Activated T-cell treated with anti-CD3 and anti-CD28 coated beads, Interleukin-2, amount 50 U/mL, for 4 hours (primary cell): Measurements from ENCODE around the gene PTPN14. TPM values are rescaled to one million over a fixed set of nuclear protein-coding genes. Genes with fewer than 3 reads are reported as not detected.

ENCODE experiments used
- ATAC-seq, 2 donors: fragments of 200-7000 bp; cut with Tn5 transposase; one replicate each; pipeline ENCODE4 v1.10.0; 2021
- DNase-seq: peaks from one replicate; pipeline ENCODE4 v3.0.0-alpha.2; 2020
- H3K27me3 Mint-ChIP-seq: one replicate; pipeline ENCODE4 v1.8.0; 2021; ENCODE audit warnings: low read depth, mixed read lengths
- H3K36me3 Mint-ChIP-seq: one replicate; pipeline ENCODE4 v1.8.0; 2022; ENCODE audit warnings: mixed read lengths; ENCODE audit not compliant: insufficient read depth
- H3K4me1 Mint-ChIP-seq: one replicate; pipeline ENCODE4 v1.8.0; 2021; ENCODE audit warnings: low read depth, mixed read lengths
- H3K4me3 Mint-ChIP-seq: one replicate; pipeline ENCODE4 v1.8.0; 2021; ENCODE audit warnings: mild to moderate bottlenecking, moderate library complexity, mixed read lengths
- H3K9me3 Mint-ChIP-seq: one replicate; pipeline ENCODE4 v1.8.0; 2021; ENCODE audit warnings: mixed read lengths
- total RNA-seq, 3 donors: library from RNA; stranded (reverse); gene quantifications; one replicate each; pipeline ENCODE4 v1.2.1, GENCODE V29; 2021

The PTPN14 gene
- total RNA-seq, 3 donors from 2014 or later = 1.3 to 3.1 (median 1.8) TPM

- H3K4me3 Mint-ChIP-seq = no peak overlapping the region
- no peaks in the 10 kb centered on the region for H3K4me1 Mint-ChIP-seq
- ATAC-seq (no peak), DNase-seq (no peak)
- no peaks in the 10 kb centered on the region for H3K9me3 Mint-ChIP-seq
- H3K36me3 Mint-ChIP-seq = no peaks in the 10 kb centered on the region
- H3K27me3 Mint-ChIP-seq = peaks cover 35% of the 10 kb centered on the region
These were observed 189.1 kb downstream of the PTPN14 start for GRCh38 chr1:214362188-214362882.

- Mint-ChIP-seq H3K36me3 (no peaks in the 10 kb centered on the region), H3K9me3 (no peaks in the 10 kb centered on the region), H3K4me3 (no peak overlapping the region), H3K4me1 (no peaks in the 10 kb centered on the region), H3K27me3 (peaks cover 32% of the 10 kb centered on the region)
- ATAC-seq (no peak), DNase-seq (no peak)
These were observed 189.8 kb downstream of the PTPN14 start for GRCh38 chr1:214361636-214362035.

DNA sequence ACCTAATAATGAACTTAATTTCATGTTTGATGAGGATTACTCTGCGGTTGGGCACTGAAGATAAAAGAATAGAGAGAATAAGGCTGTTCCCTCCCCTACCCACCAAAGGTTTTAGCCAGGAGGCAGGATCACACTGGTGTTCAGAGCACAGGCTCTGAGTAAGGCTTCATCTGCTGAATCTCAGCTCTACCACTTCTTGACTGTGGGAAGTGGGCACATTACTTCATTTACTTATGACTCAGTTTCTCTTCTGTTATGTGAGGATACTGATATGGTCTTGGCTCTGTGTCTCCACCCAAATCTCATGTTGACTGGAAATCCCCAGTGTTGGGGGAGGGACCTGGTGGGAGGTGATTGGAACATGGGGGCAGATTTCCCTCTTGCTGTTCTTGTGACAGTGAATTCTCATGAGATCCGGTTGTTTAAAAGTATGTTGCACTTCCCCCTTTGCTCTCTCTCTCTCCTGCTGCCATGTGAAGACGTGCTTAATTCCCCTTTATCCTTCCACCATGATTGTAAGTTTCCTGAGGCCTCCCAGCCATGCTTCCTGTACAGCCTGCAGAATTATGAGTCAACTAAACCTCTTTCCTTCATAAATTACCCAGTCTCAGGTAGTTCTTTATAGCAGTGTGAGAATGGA, 190.8 kb downstream of the PTPN14 start:
- peaks cover 24% of the 10 kb centered on the region for H3K27me3 Mint-ChIP-seq
- DNase-seq (no peak), ATAC-seq (no peak)
- H3K4me3 Mint-ChIP-seq = no peak overlapping the region
- H3K36me3 Mint-ChIP-seq = no peaks in the 10 kb centered on the region
- no peaks in the 10 kb centered on the region for H3K9me3 Mint-ChIP-seq
- no peaks in the 10 kb centered on the region for H3K4me1 Mint-ChIP-seq

GRCh38 chr1:214360116-214360515, 191.3 kb downstream of the PTPN14 start:
- ATAC-seq = no peak
- H3K9me3 Mint-ChIP-seq = no peaks in the 10 kb centered on the region
- H3K27me3 Mint-ChIP-seq = peaks cover 24% of the 10 kb centered on the region
- H3K4me3 Mint-ChIP-seq = no peak overlapping the region
- no peaks in the 10 kb centered on the region for H3K36me3 Mint-ChIP-seq
- H3K4me1 Mint-ChIP-seq = no peaks in the 10 kb centered on the region
- DNase-seq = no peak

DNA sequence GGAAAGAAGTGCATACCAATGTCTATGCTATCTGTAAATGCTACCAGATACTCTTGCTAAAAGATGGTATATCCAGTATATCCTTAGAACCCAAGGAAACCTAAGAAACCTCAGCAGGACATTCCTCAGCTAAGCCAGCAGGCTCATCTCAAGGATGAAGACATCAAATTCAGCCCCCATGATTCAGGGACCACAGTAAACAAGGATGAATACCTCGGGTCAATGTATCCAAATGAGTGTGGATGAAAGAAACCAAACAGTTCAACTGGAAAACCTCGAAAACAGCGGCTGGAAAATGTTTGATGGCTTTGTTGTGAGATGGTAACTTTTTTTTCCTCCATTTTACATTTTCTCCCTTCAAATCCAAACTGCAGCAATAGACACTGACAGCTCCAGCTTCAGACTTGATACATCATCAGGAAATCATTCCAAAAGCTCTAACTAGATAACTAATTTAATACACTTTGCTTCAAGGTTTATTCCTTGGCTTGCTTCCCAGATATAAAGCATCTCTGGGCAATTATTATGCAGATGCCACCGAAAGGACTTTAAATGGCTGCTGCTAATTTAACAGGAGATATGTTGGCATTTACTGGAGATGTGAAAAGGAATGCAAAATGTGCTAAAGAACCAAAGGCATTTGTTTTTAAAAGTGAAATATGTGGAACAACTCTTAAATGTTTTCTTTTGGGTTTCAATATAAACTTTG, 196.8 kb downstream of the PTPN14 start:
- ATAC-seq (no peak), DNase-seq (no peak)
- Mint-ChIP-seq H3K4me1 (no peaks in the 10 kb centered on the region), H3K36me3 (peaks cover 2% of the 10 kb centered on the region), H3K4me3 (no peak overlapping the region), H3K9me3 (no peaks in the 10 kb centered on the region), H3K27me3 (peaks cover 1% of the 10 kb centered on the region)

GRCh38 chr1:214352838-214353237, 198.6 kb downstream of the PTPN14 start:
- Mint-ChIP-seq H3K4me1 (no peaks in the 10 kb centered on the region), H3K9me3 (no peaks in the 10 kb centered on the region), H3K36me3 (peaks cover 2% of the 10 kb centered on the region), H3K4me3 (no peak overlapping the region), H3K27me3 (no peaks in the 10 kb centered on the region)
- ATAC-seq = no peak
- DNase-seq = no peak

- no peaks in the 10 kb centered on the region for H3K4me1 Mint-ChIP-seq
- ATAC-seq (no peak), DNase-seq (no peak)
- no peak overlapping the region for H3K4me3 Mint-ChIP-seq
- no peaks in the 10 kb centered on the region for H3K27me3 Mint-ChIP-seq
- peaks cover 2% of the 10 kb centered on the region for H3K36me3 Mint-ChIP-seq
- no peaks in the 10 kb centered on the region for H3K9me3 Mint-ChIP-seq
These were observed 199.7 kb downstream of the PTPN14 start for GRCh38 chr1:214351551-214352277.

DNA sequence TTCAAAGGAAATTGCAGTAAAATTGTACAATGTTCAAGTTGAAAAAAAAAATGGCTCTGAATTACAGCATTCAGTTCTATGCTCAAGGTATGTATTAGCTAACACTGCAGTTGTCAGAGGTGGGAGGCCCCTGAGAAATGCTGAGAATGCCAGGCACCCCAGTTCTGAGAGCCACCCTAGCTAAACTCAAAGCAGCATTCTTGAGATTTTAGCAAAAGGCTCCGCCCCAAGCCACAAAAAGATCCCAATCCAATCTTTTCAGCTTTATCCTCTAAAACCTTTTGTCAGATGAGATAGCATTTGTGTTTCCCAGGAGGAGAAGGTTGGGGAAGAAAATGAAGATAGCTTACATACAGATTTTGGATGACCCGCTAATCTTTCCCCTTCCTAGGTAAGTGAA, 201.6 kb downstream of the PTPN14 start:
- peaks cover 6% of the 10 kb centered on the region for H3K9me3 Mint-ChIP-seq
- H3K4me1 Mint-ChIP-seq = no peaks in the 10 kb centered on the region
- H3K27me3 Mint-ChIP-seq = no peaks in the 10 kb centered on the region
- no peak overlapping the region for H3K4me3 Mint-ChIP-seq
- H3K36me3 Mint-ChIP-seq = peaks cover 7% of the 10 kb centered on the region
- ATAC-seq = no peak
- no peak for DNase-seq

GRCh38 chr1:214349008-214349407, 202.4 kb downstream of the PTPN14 start:
- H3K4me3 Mint-ChIP-seq = no peak overlapping the region
- peaks cover 14% of the 10 kb centered on the region for H3K36me3 Mint-ChIP-seq
- DNase-seq (no peak), ATAC-seq (no peak)
- peaks cover 11% of the 10 kb centered on the region for H3K9me3 Mint-ChIP-seq
- H3K27me3 Mint-ChIP-seq = no peaks in the 10 kb centered on the region
- no peaks in the 10 kb centered on the region for H3K4me1 Mint-ChIP-seq

GRCh38 chr1:214344897-214345296, 206.5 kb downstream of the PTPN14 start:
- H3K4me3 Mint-ChIP-seq = no peak overlapping the region
- DNase-seq (no peak), ATAC-seq (no peak)
- no peaks in the 10 kb centered on the region for H3K4me1 Mint-ChIP-seq
- H3K27me3 Mint-ChIP-seq = no peaks in the 10 kb centered on the region
- H3K9me3 Mint-ChIP-seq = peaks cover 11% of the 10 kb centered on the region
- H3K36me3 Mint-ChIP-seq = peaks cover 35% of the 10 kb centered on the region

GRCh38 chr1:214342525-214342924, 208.9 kb downstream of the PTPN14 start:
- ATAC-seq (no peak), DNase-seq (no peak)
- Mint-ChIP-seq H3K4me1 (no peaks in the 10 kb centered on the region), H3K36me3 (peaks cover 42% of the 10 kb centered on the region), H3K4me3 (no peak overlapping the region), H3K27me3 (no peaks in the 10 kb centered on the region), H3K9me3 (peaks cover 11% of the 10 kb centered on the region)

GRCh38 chr1:214341932-214342331, 209.5 kb downstream of the PTPN14 start:
- peaks cover 48% of the 10 kb centered on the region for H3K36me3 Mint-ChIP-seq

DNA sequence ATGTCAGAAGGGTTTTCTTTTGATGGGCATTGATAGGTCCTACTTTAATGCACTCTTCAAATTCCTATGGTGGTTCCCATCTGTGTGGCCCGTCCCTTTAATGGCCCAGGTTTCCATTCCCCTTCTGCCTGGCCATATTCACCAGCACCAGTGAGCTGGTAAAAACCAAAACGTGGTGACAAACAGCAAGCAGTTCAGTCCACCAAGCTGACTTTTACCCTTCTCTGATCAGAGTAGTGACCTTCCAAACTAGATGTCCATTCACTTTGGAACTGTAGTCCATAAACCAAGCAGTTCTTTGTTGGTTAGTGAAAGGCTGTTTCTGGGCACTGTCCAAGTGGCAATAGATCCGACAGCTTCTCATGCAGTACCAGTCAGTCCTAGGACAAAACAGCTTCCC, 209.9 kb downstream of the PTPN14 start:
- Mint-ChIP-seq H3K4me3 (no peak overlapping the region), H3K36me3 (peaks cover 50% of the 10 kb centered on the region), H3K4me1 (no peaks in the 10 kb centered on the region), H3K27me3 (no peaks in the 10 kb centered on the region), H3K9me3 (peaks cover 11% of the 10 kb centered on the region)
- ATAC-seq (no peak), DNase-seq (no peak)

More at GRCh38 chr1:214341932-214342331, 209.5 kb downstream of the PTPN14 start:
- Mint-ChIP-seq H3K27me3 (no peaks in the 10 kb centered on the region), H3K4me3 (no peak overlapping the region), H3K4me1 (no peaks in the 10 kb centered on the region), H3K9me3 (peaks cover 11% of the 10 kb centered on the region)
- DNase-seq (no peak), ATAC-seq (no peak)

DNA sequence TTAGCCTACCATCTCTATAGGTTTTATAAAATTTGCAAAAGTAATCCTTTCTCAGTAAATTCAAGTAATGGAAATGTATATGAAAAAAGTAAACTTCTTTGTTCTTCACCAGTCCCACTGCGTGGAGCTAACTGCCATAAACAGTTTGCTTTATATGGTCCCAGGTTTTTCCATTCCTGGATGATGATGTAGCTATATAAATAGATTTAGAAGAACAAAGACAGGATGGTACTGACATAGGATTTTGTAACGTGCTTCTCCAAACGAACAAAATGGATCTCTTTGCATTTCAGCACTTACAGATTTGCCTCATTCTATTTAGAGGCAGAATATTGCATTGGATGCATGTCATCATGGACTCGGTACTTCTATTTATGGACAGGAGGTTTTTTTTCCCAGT, 213.2 kb downstream of the PTPN14 start:
- H3K9me3 Mint-ChIP-seq = no peaks in the 10 kb centered on the region
- H3K27me3 Mint-ChIP-seq = no peaks in the 10 kb centered on the region
- no peaks in the 10 kb centered on the region for H3K4me1 Mint-ChIP-seq
- H3K4me3 Mint-ChIP-seq = no peak overlapping the region
- DNase-seq = no peak
- peaks cover 42% of the 10 kb centered on the region for H3K36me3 Mint-ChIP-seq
- ATAC-seq = no peak
